Gastroesophageal sphincter (tissue), 3 donors: ENCODE measurements around the gene NRXN3.

Source experiments
- POLR2A ChIP-seq, 2 donors: fragments of 450-650 bp; IDR thresholded peaks; one replicate each; pipeline ENCODE4 v1.6.1; 2017; ENCODE audit warnings: antibody characterized with exemption in 2 of 2, mild to moderate bottlenecking in 2 of 2, moderate library complexity in 1 of 2
- TF ChIP-seq, protein P1 (sequence below), 4 experiments: fragments of 200-600 bp in 2 of 4; fragments of 450-650 bp in 2 of 4; sonication (generic) in 1 of 4; IDR thresholded peaks; one replicate each; pipeline ENCODE4 v1.5.1; 2017 to 2019; ENCODE audit warnings: antibody characterized with exemption in 4 of 4, mild to moderate bottlenecking in 2 of 4, moderate library complexity in 2 of 4

- TF ChIP-seq POLR2A (IDR thresholded peaks at IDR 0.05), result no peak
- TF ChIP-seq, protein P1, sequence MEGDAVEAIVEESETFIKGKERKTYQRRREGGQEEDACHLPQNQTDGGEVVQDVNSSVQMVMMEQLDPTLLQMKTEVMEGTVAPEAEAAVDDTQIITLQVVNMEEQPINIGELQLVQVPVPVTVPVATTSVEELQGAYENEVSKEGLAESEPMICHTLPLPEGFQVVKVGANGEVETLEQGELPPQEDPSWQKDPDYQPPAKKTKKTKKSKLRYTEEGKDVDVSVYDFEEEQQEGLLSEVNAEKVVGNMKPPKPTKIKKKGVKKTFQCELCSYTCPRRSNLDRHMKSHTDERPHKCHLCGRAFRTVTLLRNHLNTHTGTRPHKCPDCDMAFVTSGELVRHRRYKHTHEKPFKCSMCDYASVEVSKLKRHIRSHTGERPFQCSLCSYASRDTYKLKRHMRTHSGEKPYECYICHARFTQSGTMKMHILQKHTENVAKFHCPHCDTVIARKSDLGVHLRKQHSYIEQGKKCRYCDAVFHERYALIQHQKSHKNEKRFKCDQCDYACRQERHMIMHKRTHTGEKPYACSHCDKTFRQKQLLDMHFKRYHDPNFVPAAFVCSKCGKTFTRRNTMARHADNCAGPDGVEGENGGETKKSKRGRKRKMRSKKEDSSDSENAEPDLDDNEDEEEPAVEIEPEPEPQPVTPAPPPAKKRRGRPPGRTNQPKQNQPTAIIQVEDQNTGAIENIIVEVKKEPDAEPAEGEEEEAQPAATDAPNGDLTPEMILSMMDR (IDR thresholded peaks at IDR 0.05), result no peak
These were observed 435.0 kb downstream of the NRXN3 start for GRCh38 chr14:78605025-78605762.
